GM18507 (cell line): ENCODE measurements around the gene EXOC4.

Experiments
- DNase-seq: peaks from one replicate; pipeline ENCODE4 v3.0.0; 2011; ENCODE audit warnings: low read depth; ENCODE audit not compliant: insufficient read length; ENCODE audit errors: extremely low spot score
- FAIRE-seq: peaks from 2 replicates; lab custom pipeline; 2011; peaks lifted over from hg19 to GRCh38; lab: Jason Lieb, UNC

EXOC4 gene

DNA sequence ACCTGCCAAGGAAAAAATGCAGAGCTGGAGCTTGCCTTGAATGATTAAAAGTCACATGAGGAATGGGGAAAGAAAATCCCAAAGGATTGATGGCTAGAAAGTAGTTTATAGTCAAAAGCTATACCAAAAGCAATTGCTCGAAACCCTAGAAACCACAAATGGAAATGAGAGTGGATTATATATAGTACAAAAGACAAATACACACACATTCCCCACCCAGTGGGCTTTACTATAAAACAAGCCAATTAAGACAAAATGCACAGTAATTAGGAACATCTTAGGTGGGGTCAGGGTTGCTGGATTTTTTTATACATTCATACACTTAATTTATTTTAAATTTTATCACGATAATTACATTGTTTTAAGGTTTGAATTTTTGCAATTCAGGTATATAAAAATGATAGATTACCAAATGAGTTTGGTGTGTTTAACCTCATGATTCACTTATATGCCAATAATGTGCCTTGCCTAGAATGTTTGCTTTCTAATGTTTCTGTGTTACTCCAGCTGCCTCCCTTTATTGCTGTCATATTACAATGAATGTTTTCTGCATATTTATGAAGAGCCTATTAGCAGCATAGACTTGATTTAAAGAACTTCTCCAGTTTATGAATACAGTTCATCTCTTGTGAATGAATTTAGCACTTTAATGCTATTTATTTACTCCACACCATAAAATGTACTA, 421.3 kb downstream of the EXOC4 start:
- DNase-seq = no peak
- no peak for FAIRE-seq

- FAIRE-seq (no peak), DNase-seq (no peak)
Measured at GRCh38 chr7:133675510-133676218, 422.8 kb downstream of the EXOC4 start.

DNA sequence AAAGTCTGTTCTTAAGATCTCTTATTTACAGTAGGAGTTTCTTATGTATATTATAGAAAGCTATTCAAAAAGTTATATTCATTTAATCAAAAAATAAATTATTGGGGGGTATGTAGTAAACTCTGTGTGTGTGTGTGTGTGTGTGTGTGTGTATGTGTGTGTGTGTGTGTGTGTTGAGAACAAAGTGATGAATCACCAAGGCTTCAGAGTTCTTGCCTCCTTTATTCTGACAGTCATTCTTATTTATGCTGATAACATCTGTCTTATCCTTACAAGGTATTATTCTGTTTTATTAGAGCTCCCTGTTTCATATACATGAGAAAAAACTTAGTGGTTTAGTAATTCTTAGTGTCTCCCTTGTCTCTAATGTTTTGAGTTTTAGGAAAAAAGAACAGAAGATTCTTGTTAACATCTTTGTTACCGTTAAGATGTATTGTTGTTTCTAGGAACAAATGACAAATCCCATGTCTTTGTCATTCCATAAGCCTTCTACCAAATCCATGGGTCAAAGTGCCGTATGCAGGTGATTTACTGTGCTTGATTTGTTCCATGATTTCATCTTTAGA, 424.0 kb downstream of the EXOC4 start:
- no peak for DNase-seq
- FAIRE-seq = no peak

GRCh38 chr7:133678137-133678814, 425.4 kb downstream of the EXOC4 start:
- DNase-seq = no peak
- no peak for FAIRE-seq

DNA sequence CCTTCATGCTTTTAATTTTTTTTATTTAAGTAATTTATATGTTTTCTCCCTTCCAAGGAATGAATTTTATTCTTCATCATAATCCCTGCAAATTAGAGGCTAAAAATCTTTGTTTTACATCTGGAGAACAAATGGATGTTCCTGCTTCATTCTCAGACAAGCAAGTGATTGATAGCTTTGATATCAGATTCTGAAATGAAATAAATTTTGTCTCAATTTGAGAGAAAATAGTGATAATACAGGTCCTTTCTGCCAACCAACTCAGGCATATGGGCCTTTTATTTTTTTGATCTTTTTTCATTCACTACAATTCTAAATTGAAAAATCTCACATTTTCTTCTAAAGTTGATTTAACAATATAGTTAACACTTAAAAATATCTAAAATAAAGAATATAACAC, 427.1 kb downstream of the EXOC4 start:
- no peak for FAIRE-seq
- DNase-seq = no peak

GRCh38 chr7:133681529-133681928, 428.7 kb downstream of the EXOC4 start:
- FAIRE-seq (no peak), DNase-seq (no peak)

- DNase-seq (no peak), FAIRE-seq (no peak)
Measured at GRCh38 chr7:133682364-133683181, 429.7 kb downstream of the EXOC4 start.

GRCh38 chr7:133683182-133683454, 430.2 kb downstream of the EXOC4 start:
- DNase-seq (no peak), FAIRE-seq (no peak)

DNA sequence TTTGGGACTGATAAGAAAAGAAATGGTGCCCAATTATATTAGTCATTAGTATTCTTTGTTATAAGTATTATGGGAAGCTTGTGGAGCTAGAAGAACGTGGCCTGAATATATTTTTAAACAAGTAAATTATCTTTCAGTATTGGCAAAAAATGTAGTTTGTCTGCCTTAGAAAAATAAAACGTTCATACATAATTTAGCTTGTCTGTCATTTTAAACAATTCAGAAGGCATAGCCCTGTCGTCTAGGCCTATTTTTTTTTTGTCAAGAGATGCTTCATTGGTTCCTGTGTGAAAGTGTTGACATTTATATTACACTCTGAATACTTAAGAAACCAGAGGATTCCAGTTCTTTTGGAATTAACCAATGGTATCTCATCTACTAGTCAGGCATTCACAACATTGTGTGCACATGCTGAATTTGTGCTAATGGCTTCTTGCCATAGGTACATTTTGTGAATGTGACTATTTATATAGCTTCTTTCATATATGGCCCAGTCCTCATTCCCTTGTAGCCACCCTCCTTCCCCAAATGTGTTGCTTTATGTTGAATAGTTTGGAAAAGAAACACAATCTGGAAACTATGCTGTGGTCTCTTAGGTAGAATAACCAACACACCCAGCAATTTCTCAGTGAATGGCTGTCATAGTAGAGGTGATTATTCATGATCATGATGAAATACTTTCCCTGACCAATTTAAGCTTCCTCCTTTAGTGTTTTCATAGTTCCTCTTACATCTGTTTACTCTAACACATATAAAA, 435.8 kb downstream of the EXOC4 start:
- FAIRE-seq (no peak), DNase-seq (no peak)

DNA sequence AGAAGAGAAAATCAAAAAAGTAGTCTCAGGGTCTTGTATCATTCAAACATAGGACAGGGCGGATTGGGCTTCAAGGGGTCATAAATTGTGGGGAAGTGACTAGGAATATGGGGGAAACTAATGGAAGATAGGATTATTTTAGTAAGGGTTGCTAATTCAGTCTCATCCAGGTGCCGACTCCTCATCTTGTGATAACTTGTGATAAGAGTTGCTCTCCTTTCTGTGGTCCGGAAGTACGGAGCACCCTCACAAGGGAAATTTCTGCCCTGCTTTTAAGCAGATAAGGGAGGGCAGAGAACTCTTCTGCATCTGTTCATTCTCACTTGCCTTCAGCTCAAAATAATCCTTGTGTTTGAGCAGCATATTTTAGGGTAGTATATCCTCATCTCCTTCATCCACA, 437.9 kb downstream of the EXOC4 start:
- DNase-seq (no peak), FAIRE-seq (no peak)

- FAIRE-seq (no peak), DNase-seq (no peak)
Measured at GRCh38 chr7:133691727-133692610, 439.1 kb downstream of the EXOC4 start.

DNA sequence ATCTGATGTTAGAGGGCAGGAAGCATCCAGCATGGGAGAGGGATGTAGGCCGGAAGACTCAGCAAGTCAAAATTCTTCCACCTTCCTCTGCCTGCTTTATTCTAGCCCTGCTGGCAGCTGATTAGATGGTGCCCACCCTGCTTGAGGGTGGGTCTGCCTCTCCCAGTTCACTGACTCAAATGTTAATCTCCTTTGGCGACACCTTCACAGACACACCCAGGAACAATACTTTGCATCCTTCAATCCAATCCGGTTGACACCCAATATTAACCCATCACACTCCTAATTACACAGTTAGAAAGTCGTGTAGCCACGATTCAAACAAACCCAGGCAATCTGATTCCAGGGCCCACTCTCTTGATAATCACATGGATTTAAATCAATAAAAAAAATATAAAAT, 440.4 kb downstream of the EXOC4 start:
- FAIRE-seq (no peak), DNase-seq (no peak)

- no peak for DNase-seq
- peak; percentile 48 for FAIRE-seq
Measured at GRCh38 chr7:133696056-133696455, 443.2 kb downstream of the EXOC4 start.

- DNase-seq (no peak), FAIRE-seq (no peak)
Measured at GRCh38 chr7:133697585-133697984, 444.7 kb downstream of the EXOC4 start.

GRCh38 chr7:133698127-133698526, 445.2 kb downstream of the EXOC4 start:
- no peak for DNase-seq
- no peak for FAIRE-seq

GRCh38 chr7:133699386-133699785, 446.5 kb downstream of the EXOC4 start:
- FAIRE-seq (no peak), DNase-seq (no peak)

GRCh38 chr7:133702078-133702477, 449.2 kb downstream of the EXOC4 start:
- DNase-seq (no peak), FAIRE-seq (no peak)

GRCh38 chr7:133702960-133703359, 450.1 kb downstream of the EXOC4 start:
- FAIRE-seq (no peak), DNase-seq (no peak)
